Endothelial cell of umbilical vein (primary cell): ENCODE measurements around the gene P2RY6. TPM values are rescaled to one million over a fixed set of nuclear protein-coding genes. Genes with fewer than 3 reads are reported as not detected.

ENCODE experiments used
- BruUV-seq: library from RNA; stranded (reverse); fragments of 400-500 nt; replicated peaks from 2 replicates; lab custom pipeline; 2021; lab: Mats Ljungman, UMichigan
- CTCF ChIA-PET: fragments of 300-600, 350-600 bp; sonication (Branson Sonifier 250); formaldehyde crosslinking; loops from one replicate; lab custom pipeline; 2021; ENCODE audit warnings: antibody characterized with exemption, inconsistent platforms; lab: Charles Lee
- POLR2A ChIA-PET: fragments of 300-600, 350-600 bp; sonication (Branson Sonifier 250); formaldehyde crosslinking; loops from one replicate; lab custom pipeline; 2021; ENCODE audit warnings: antibody characterized with exemption, inconsistent platforms; lab: Charles Lee
- DNase-seq: peaks from one replicate; pipeline ENCODE4 v3.0.0-alpha.2; 2011; ENCODE audit warnings: low read depth, low spot score
- FAIRE-seq: peaks from 2 replicates; lab custom pipeline; 2011; peaks lifted over from hg19 to GRCh38; lab: Jason Lieb, UNC
- H2AFZ ChIP-seq: 2 replicates; pipeline ENCODE4 v1.6.0; 2012; ENCODE audit warnings: low read depth, low read length, control low read depth, inconsistent platforms
- H3K27ac ChIP-seq: 2 replicates; pipeline ENCODE4 v1.5.1; 2011; ENCODE audit warnings: low read depth, mild to moderate bottlenecking, control low read depth, low read length, moderate library complexity; ENCODE audit not compliant: insufficient read depth
- H3K27me3 ChIP-seq, 2 experiments: 2 replicates each; pipeline versions ENCODE4 v1.6.0 to v1.6.1; 2011; ENCODE audit warnings: low read length in 2 of 2, mixed read lengths in 1 of 2; ENCODE audit not compliant: control insufficient read depth in 2 of 2, insufficient read depth in 2 of 2
- H3K36me3 ChIP-seq, 2 experiments: 2 replicates in 1 of 2; 3 replicates in 1 of 2; pipeline ENCODE4 v1.5.1; 2011; ENCODE audit warnings: low read length in 2 of 2, mild to moderate bottlenecking in 1 of 2, moderate library complexity in 1 of 2; ENCODE audit not compliant: control insufficient read depth in 2 of 2, insufficient read depth in 2 of 2; ENCODE audit errors: extremely low read depth in 1 of 2
- H3K4me1 ChIP-seq: 3 replicates; pipeline ENCODE4 v1.5.1; 2011; ENCODE audit warnings: mild to moderate bottlenecking, low read length; ENCODE audit not compliant: control insufficient read depth, insufficient read depth; ENCODE audit errors: extremely low read depth
- H3K4me2 ChIP-seq: 2 replicates; pipeline ENCODE4 v1.6.1; 2011; ENCODE audit warnings: low read length, control low read depth, mixed read lengths; ENCODE audit not compliant: insufficient read depth
- H3K4me3 ChIP-seq, 3 experiments: fragments of 200-600 bp in 1 of 3; sonication (generic), shearing (Covaris generic) in 1 of 3; replicated peaks in 1 of 3; 2 replicates each; pipeline ENCODE4 v1.5.1; 2011 to 2016; ENCODE audit warnings: control low read depth in 3 of 3, low read length in 3 of 3, mild to moderate bottlenecking in 2 of 3, inconsistent platforms in 1 of 3, low read depth in 1 of 3, moderate library complexity in 1 of 3; ENCODE audit not compliant: insufficient read depth in 1 of 3
- H3K79me2 ChIP-seq: 2 replicates; pipeline ENCODE4 v1.6.0; 2012; ENCODE audit warnings: low read length, inconsistent platforms; ENCODE audit not compliant: control insufficient read depth, insufficient read depth
- H3K9ac ChIP-seq: replicated peaks from 2 replicates; pipeline ENCODE3; 2011; ENCODE audit warnings: low read length, control low read depth; ENCODE audit not compliant: insufficient read depth; ENCODE audit errors: extremely low read depth
- H3K9me1 ChIP-seq: replicated peaks from 3 replicates; pipeline ENCODE4 v1.6.0; 2011; ENCODE audit warnings: mild to moderate bottlenecking, low read length; ENCODE audit not compliant: control insufficient read depth, insufficient read depth; ENCODE audit errors: extremely low read depth
- H3K9me3 ChIP-seq: replicated peaks from 2 replicates; pipeline ENCODE4 v1.5.1; 2012; ENCODE audit warnings: low read length, inconsistent platforms; ENCODE audit not compliant: control insufficient read depth, insufficient read depth
- H4K20me1 ChIP-seq: replicated peaks from 2 replicates; pipeline ENCODE3; 2011; ENCODE audit warnings: mild to moderate bottlenecking, low read length; ENCODE audit not compliant: control insufficient read depth, insufficient read depth; ENCODE audit errors: extremely low read depth
- CTCF ChIP-seq, 2 donors: IDR thresholded peaks; 1 replicate in 1 of 2; 2 replicates in 1 of 2; pipeline ENCODE4 v1.5.1; 2011; ENCODE audit warnings: low read length in 2 of 2, mild to moderate bottlenecking in 2 of 2, moderate library complexity in 2 of 2, control low read depth in 1 of 2, inconsistent platforms in 1 of 2, low read depth in 1 of 2; ENCODE audit not compliant: insufficient read depth in 1 of 2; ENCODE audit errors: extremely low read depth in 1 of 2
- EZH2 ChIP-seq: IDR thresholded peaks from 2 replicates; pipeline ENCODE4 v1.6.1; 2012; ENCODE audit warnings: borderline replicate concordance, low read depth, mild to moderate bottlenecking, moderate library complexity, low read length, inconsistent platforms; ENCODE audit not compliant: severe bottlenecking
- FOS ChIP-seq: IDR thresholded peaks from 2 replicates; pipeline ENCODE4 v1.6.1; 2011; ENCODE audit warnings: mild to moderate bottlenecking, low read length, moderate library complexity, borderline replicate concordance; ENCODE audit not compliant: insufficient read depth
- GATA2 ChIP-seq: IDR thresholded peaks from 2 replicates; pipeline ENCODE4 v1.7.0; 2011; ENCODE audit warnings: low read depth, mild to moderate bottlenecking, moderate library complexity, mixed read lengths, low read length; ENCODE audit not compliant: insufficient read length, insufficient read depth
- JUN ChIP-seq: IDR thresholded peaks from 2 replicates; pipeline ENCODE4 v1.6.1; 2011; ENCODE audit warnings: borderline replicate concordance, low read depth; ENCODE audit not compliant: insufficient read length, insufficient read depth
- MAX ChIP-seq: IDR thresholded peaks from 2 replicates; pipeline ENCODE4 v1.6.1; 2011; ENCODE audit not compliant: insufficient read depth, insufficient read length
- MYC ChIP-seq: IDR thresholded peaks from one replicate; pipeline ENCODE4 v1.6.1; 2011; ENCODE audit warnings: mild to moderate bottlenecking, low read depth, low read length
- POLR2A ChIP-seq: IDR thresholded peaks from 2 replicates; pipeline ENCODE4 v1.6.1; 2012; ENCODE audit warnings: low read depth, mild to moderate bottlenecking, control low read depth, low read length
- POLR2AphosphoS5 ChIP-seq: IDR thresholded peaks from 2 replicates; pipeline ENCODE4 v1.6.1; 2012; ENCODE audit warnings: low read depth, mild to moderate bottlenecking, control low read depth, low read length, moderate library complexity; ENCODE audit not compliant: insufficient read depth
- dilution Hi-C: fragments of 300-500 bp; cut with MboI; formaldehyde crosslinking; loops from one replicate; pipeline ENCODE4 v1.15.0; 2019; ENCODE audit warnings: low sequenced_read_pairs; ENCODE audit not compliant: extremely low pct_ligation_motif_present
- intact Hi-C: fragments of 100-400 bp; cut with micrococcal nuclease; formaldehyde crosslinking; loops from one replicate; pipeline ENCODE4 v1.10.0; 2022
- polyA plus RNA-seq, 4 experiments: library from polyadenylated mRNA; depleted of rRNA in 3 of 4; stranded (reverse) in 3 of 4; unstranded in 1 of 4; fragments of >200 nt; gene quantifications; 2 replicates each; pipeline versions ENCODE4 v1.2.1 to v1.2.3, GENCODE V29; 2011 to 2012; ENCODE audit warnings: missing spikeins in 1 of 4
- total RNA-seq: library from RNA; stranded (reverse); gene quantifications from 2 replicates; pipeline ENCODE4 v1.2.3, GENCODE V29; 2021

The P2RY6 gene
- total and polyA plus RNA-seq, 2 donors (not counting 3 experiments of a cell fraction or from before 2014, with no cell fraction given), result 0.47 TPM; not detected in 1

GRCh38 chr11:73327812-73328364 is 55.8 kb downstream of the P2RY6 start:
- Histone ChIP-seq H3K27ac (no peak overlapping the region), H3K27me3 (no peaks in the 10 kb centered on the region), H4K20me1 (no peaks in the 10 kb centered on the region), H3K4me3 (no peak overlapping the region), H3K9ac (no peak overlapping the region), H3K4me2 (no peak overlapping the region), H3K36me3 (peaks cover 0 to 9% of the 10 kb centered on the region in 2 experiments), H2AFZ (no peak overlapping the region), H3K9me3 (no peaks in the 10 kb centered on the region), H3K4me1 (peaks cover 26% of the 10 kb centered on the region), H3K9me1 (no peaks in the 10 kb centered on the region), H3K79me2 (peaks cover 11% of the 10 kb centered on the region)
- BruUV-seq, result no TSS peak
- dilution Hi-C loops, result no loop called here
- TF ChIP-seq MAX (no peak), CTCF (IDR thresholded peaks at IDR 0.05; ENCODE audit: extremely low read depth in 1 of 2, insufficient read depth in 1 of 2, low read depth in 1 of 2, low read length in 2 of 2) (no peak), POLR2A (no peak), EZH2 (no peak), MYC (no peak), FOS (no peak), GATA2 (no peak), POLR2AphosphoS5 (no peak), JUN (no peak)
- DNase-seq (no peak), FAIRE-seq (no peak)
- ChIA-PET CTCF (interaction anchor here (0.9 to 6.6 kb wide), 7 partner anchors 7 to 33 kb away, joined by 3 to 43 read pairs (median 5); partner anchors contain the start of gene ARHGEF17), POLR2A (interaction anchor here (0.9 to 1.0 kb wide), 2 partner anchors 8 to 19 kb away, joined by 3 read pairs; no protein-coding TSS in a partner anchor)
- intact Hi-C loops, result no loop called here
